Keratinocyte (primary cell): ENCODE data around the gene RANBP17. TPM values are rescaled to one million over a fixed set of nuclear protein-coding genes. Genes with fewer than 3 reads are reported as not detected.

Experiments
- DNase-seq: peaks from one replicate; pipeline ENCODE4 v3.0.0-alpha.2; 2011; ENCODE audit warnings: low read depth, missing footprints, low spot score
- FAIRE-seq: peaks from 2 replicates; lab custom pipeline; 2011; peaks lifted over from hg19 to GRCh38; lab: Jason Lieb, UNC
- H2AFZ ChIP-seq: 2 replicates; pipeline ENCODE4 v1.6.0; 2012; ENCODE audit warnings: low read length, control low read depth, inconsistent platforms; ENCODE audit not compliant: control insufficient read depth
- H3K27ac ChIP-seq: 2 replicates; pipeline ENCODE4 v1.5.1; 2011; ENCODE audit warnings: low read length; ENCODE audit not compliant: control insufficient read depth, insufficient read depth
- H3K27me3 ChIP-seq: 3 replicates; pipeline ENCODE4 v1.6.0; 2011; ENCODE audit warnings: low read length; ENCODE audit not compliant: control insufficient read depth, insufficient read depth; ENCODE audit errors: extremely low read depth
- H3K36me3 ChIP-seq, 2 experiments: 2 replicates in 1 of 2; 3 replicates in 1 of 2; pipeline ENCODE4 v1.5.1; 2011; ENCODE audit warnings: low read length in 2 of 2, mild to moderate bottlenecking in 1 of 2; ENCODE audit not compliant: control insufficient read depth in 2 of 2, insufficient read depth in 2 of 2; ENCODE audit errors: extremely low read depth in 1 of 2
- H3K4me1 ChIP-seq: 3 replicates; pipeline ENCODE4 v1.5.1; 2011; ENCODE audit warnings: low read length; ENCODE audit not compliant: control insufficient read depth, insufficient read depth; ENCODE audit errors: extremely low read depth
- H3K4me2 ChIP-seq: 3 replicates; pipeline ENCODE4 v1.6.0; 2011; ENCODE audit warnings: low read depth, low read length; ENCODE audit not compliant: control insufficient read depth, insufficient read depth; ENCODE audit errors: extremely low read depth
- H3K4me3 ChIP-seq, 3 experiments: fragments of 200-600 bp in 1 of 3; sonication (generic) in 1 of 3; 2 replicates in 2 of 3; 3 replicates in 1 of 3; pipeline ENCODE4 v1.5.1; 2011 to 2016; ENCODE audit warnings: low read length in 3 of 3, mild to moderate bottlenecking in 3 of 3, control low read depth in 2 of 3, inconsistent platforms in 1 of 3, low read depth in 1 of 3, mixed read lengths in 1 of 3, mixed run types in 1 of 3, moderate library complexity in 1 of 3; ENCODE audit not compliant: control insufficient read depth in 2 of 3, insufficient read depth in 2 of 3; ENCODE audit errors: extremely low read depth in 1 of 3
- H3K79me2 ChIP-seq: 2 replicates; pipeline ENCODE4 v1.6.0; 2012; ENCODE audit warnings: low read length; ENCODE audit not compliant: control insufficient read depth, insufficient read depth
- H3K9ac ChIP-seq: 3 replicates; pipeline ENCODE4 v1.6.0; 2011; ENCODE audit warnings: low read length; ENCODE audit not compliant: control insufficient read depth, insufficient read depth; ENCODE audit errors: extremely low read depth
- H3K9me1 ChIP-seq: 3 replicates; pipeline ENCODE4 v1.6.0; 2011; ENCODE audit warnings: low read length; ENCODE audit not compliant: control insufficient read depth, insufficient read depth; ENCODE audit errors: extremely low read depth
- H3K9me3 ChIP-seq: 2 replicates; pipeline ENCODE4 v1.5.1; 2012; ENCODE audit warnings: low read depth, low read length; ENCODE audit not compliant: control insufficient read depth
- H4K20me1 ChIP-seq: 3 replicates; pipeline ENCODE4 v1.6.0; 2011; ENCODE audit warnings: low read length; ENCODE audit not compliant: control insufficient read depth, insufficient read depth; ENCODE audit errors: extremely low read depth
- EZH2 ChIP-seq: IDR thresholded peaks from one replicate; pipeline ENCODE4 v1.6.1; 2012; ENCODE audit warnings: inconsistent platforms, mild to moderate bottlenecking, low read length, moderate library complexity
- dilution Hi-C: fragments of 300-500 bp; cut with MboI; formaldehyde crosslinking; loops from one replicate; pipeline ENCODE4 v1.7.0; 2020; ENCODE audit warnings: low sequenced_read_pairs; ENCODE audit not compliant: extremely low pct_ligation_motif_present
- polyA plus RNA-seq, 5 experiments: library from polyadenylated mRNA; depleted of rRNA in 3 of 5; stranded (reverse) in 3 of 5; stranded (forward) in 1 of 5; unstranded in 1 of 5; fragments of >200 nt; gene quantifications; 1 replicate in 1 of 5; 2 replicates in 3 of 5; 3 replicates in 1 of 5; pipeline versions ENCODE4 v1.2.1 to v1.2.3, GENCODE V29; 2011 to 2012; ENCODE audit warnings: missing spikeins in 2 of 5, low read depth in 1 of 5, low replicate concordance in 1 of 5
- TF ChIP-seq, protein P1 (sequence below), 3 experiments: IDR thresholded peaks in 1 of 3; conservative IDR thresholded peaks in 1 of 3; optimal IDR thresholded peaks in 1 of 3; 2 replicates in 2 of 3; 3 replicates in 1 of 3; pipeline versions ENCODE3 to v1.5.1; 2011; ENCODE audit warnings: low read length in 3 of 3, mild to moderate bottlenecking in 3 of 3, moderate library complexity in 2 of 3, control low read depth in 1 of 3, inconsistent platforms in 1 of 3; ENCODE audit not compliant: insufficient read depth in 2 of 3; ENCODE audit errors: extremely low read depth in 1 of 3

RANBP17 gene
- polyA plus RNA-seq, 1 donor (not counting 4 experiments of a cell fraction or from before 2014, with no cell fraction given) = 0.97 TPM

DNA sequence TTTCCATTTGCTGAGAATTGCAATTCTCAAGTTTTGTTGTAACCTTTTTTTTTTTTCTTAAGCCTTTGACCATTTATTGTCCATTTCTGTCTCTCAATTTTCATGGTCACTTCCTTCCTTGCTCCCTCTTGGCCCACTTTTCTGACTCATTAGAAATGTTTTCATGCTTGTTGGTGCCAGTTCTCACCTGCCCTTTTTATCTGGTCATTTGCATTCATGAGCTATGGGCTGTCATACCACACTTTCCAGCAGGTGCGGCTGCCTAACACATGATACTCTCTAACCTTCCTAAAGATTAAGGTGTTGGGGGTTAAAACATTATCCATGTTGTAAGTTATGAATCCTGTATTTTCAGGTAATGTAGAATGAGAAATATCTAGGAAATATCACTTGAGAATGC is 296.8 kb downstream of the RANBP17 start:
- FAIRE-seq (no peak), DNase-seq (no peak)
- Histone ChIP-seq H3K9ac (no peak overlapping the region), H3K27me3 (no peaks in the 10 kb centered on the region), H3K9me3 (no peaks in the 10 kb centered on the region), H3K4me1 (peaks cover 5% of the 10 kb centered on the region), H3K4me3 (no peak overlapping the region), H3K36me3 (no peaks in the 10 kb centered on the region), H3K9me1 (no peaks in the 10 kb centered on the region), H3K79me2 (no peaks in the 10 kb centered on the region), H4K20me1 (no peaks in the 10 kb centered on the region), H3K27ac (no peak overlapping the region), H2AFZ (no peak overlapping the region), H3K4me2 (no peak overlapping the region)
- TF ChIP-seq EZH2 = no peak
- TF ChIP-seq, protein P1, sequence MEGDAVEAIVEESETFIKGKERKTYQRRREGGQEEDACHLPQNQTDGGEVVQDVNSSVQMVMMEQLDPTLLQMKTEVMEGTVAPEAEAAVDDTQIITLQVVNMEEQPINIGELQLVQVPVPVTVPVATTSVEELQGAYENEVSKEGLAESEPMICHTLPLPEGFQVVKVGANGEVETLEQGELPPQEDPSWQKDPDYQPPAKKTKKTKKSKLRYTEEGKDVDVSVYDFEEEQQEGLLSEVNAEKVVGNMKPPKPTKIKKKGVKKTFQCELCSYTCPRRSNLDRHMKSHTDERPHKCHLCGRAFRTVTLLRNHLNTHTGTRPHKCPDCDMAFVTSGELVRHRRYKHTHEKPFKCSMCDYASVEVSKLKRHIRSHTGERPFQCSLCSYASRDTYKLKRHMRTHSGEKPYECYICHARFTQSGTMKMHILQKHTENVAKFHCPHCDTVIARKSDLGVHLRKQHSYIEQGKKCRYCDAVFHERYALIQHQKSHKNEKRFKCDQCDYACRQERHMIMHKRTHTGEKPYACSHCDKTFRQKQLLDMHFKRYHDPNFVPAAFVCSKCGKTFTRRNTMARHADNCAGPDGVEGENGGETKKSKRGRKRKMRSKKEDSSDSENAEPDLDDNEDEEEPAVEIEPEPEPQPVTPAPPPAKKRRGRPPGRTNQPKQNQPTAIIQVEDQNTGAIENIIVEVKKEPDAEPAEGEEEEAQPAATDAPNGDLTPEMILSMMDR (optimal IDR thresholded peaks at IDR 0.05 in 1 of 3, IDR thresholded peaks at IDR 0.05 in 1 of 3, conservative IDR thresholded peaks at IDR 0.05 in 1 of 3; ENCODE audit: extremely low read depth in 1 of 3, insufficient read depth in 2 of 3, low read length in 3 of 3) = no peak
- dilution Hi-C loops = no loop called here

DNA sequence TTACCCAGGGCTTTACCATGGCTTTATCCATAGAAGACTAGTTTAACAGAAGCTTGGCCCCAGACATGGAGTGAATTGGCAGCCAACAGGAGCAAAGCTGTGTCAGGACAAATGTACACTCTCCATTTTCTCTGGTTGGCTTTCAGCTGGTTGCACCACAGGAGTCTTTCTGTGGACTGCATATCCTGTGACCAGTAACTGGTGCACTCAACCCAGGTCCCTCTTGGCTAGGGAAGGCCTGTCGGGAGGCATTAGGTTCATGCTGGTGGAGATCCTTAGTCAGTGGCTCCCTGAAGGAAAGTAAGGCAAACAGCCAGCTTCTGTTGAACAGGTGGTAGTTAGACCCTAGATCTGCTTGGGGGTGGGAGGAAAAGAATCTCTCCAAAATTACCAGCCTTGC is 300.3 kb downstream of the RANBP17 start:
- TF ChIP-seq, protein P1 (optimal IDR thresholded peaks at IDR 0.05 in 1 of 3, IDR thresholded peaks at IDR 0.05 in 1 of 3, conservative IDR thresholded peaks at IDR 0.05 in 1 of 3; ENCODE audit: extremely low read depth in 1 of 3, insufficient read depth in 2 of 3, low read length in 3 of 3) = no peak
- no peak for TF ChIP-seq EZH2
- no peaks in the 10 kb centered on the region for H3K4me1 ChIP-seq
- no peaks in the 10 kb centered on the region for H3K9me1 ChIP-seq
- DNase-seq (no peak), FAIRE-seq (no peak)
- no peaks in the 10 kb centered on the region for H3K79me2 ChIP-seq
- no peak overlapping the region for H2AFZ ChIP-seq
- no peaks in the 10 kb centered on the region for H4K20me1 ChIP-seq
- H3K27me3 ChIP-seq = no peaks in the 10 kb centered on the region
- H3K27ac ChIP-seq = no peak overlapping the region
- H3K4me3 ChIP-seq = no peak overlapping the region
- H3K4me2 ChIP-seq = no peak overlapping the region
- no peaks in the 10 kb centered on the region for H3K36me3 ChIP-seq
- no peaks in the 10 kb centered on the region for H3K9me3 ChIP-seq
- no peak overlapping the region for H3K9ac ChIP-seq
- dilution Hi-C loops = no loop called here
